KOPT-K1 (cell line): ENCODE results near the gene CDKN2A.
A peak's percentile ranks its signal among the peaks of the same experiment; 100 is the strongest.

Experiments used
- H3K27ac ChIP-seq: fragments of 200-600 bp; sonication (generic); 2 replicates; pipeline ENCODE4 v1.5.1; 2016; ENCODE audit warnings: antibody characterized with exemption, mild to moderate bottlenecking, low read depth, low read length; ENCODE audit not compliant: poor library complexity, severe bottlenecking
- H3K36me3 ChIP-seq: fragments of 200-600 bp; sonication (generic); 2 replicates; pipeline ENCODE4 v1.5.1; 2017; ENCODE audit warnings: antibody characterized with exemption, mild to moderate bottlenecking, low read length, moderate library complexity; ENCODE audit not compliant: insufficient read depth
- H3K9me3 ChIP-seq: fragments of 200-600 bp; sonication (generic); 2 replicates; pipeline ENCODE4 v1.5.1; 2017; ENCODE audit warnings: antibody characterized with exemption, low read length, mild to moderate bottlenecking; ENCODE audit not compliant: insufficient read depth, poor library complexity, severe bottlenecking

CDKN2A gene

DNA sequence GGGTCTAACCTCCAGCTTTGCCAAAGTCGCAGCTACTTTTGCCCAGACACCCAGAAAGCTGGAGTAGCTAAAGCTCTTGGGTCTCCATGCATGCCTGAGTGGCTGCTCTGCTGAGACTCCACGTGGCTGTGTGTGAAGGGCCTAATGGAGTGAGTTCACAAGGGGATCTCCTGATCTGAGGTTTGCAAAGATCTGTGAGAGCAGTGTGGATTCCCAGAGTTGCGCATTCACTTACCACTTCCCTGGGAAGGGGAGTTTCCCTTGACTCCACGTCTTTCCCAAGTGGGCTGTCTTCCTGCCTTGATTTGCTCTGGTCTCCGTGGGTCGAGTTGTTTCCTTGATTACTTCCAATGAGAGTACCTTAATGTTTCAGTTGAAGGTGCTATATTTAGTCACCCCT, 32.5 kb upstream of the CDKN2A start:
- H3K27ac ChIP-seq, result no peak overlapping the region

DNA sequence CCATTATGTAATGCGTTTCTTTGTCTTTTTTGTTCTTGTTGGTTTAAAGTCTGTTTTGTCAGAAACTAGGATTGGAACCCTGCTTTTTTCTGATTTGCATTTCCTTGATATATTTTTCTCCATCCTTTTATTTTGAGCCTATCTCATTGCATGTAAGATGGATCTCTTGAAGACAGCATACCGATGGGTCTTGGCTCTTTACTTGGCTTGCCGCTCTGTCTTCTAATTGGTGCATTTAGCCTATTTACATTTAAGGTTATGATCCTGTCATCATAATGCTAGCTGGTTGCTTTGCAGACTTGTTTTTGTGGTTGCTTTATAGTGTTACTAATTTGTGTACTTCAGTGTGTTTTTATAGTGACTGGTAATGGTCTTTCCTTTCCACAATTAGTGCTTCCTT, 28.2 kb upstream of the CDKN2A start:
- Histone ChIP-seq H3K9me3 (peaks cover 99% of the 10 kb centered on the region), H3K27ac (no peak overlapping the region), H3K36me3 (peaks cover 60% of the 10 kb centered on the region)

More for the DNA sequence above, 32.5 kb upstream of the CDKN2A start:
- peaks cover 59% of the 10 kb centered on the region for H3K9me3 ChIP-seq
- peaks cover 82% of the 10 kb centered on the region for H3K36me3 ChIP-seq

DNA sequence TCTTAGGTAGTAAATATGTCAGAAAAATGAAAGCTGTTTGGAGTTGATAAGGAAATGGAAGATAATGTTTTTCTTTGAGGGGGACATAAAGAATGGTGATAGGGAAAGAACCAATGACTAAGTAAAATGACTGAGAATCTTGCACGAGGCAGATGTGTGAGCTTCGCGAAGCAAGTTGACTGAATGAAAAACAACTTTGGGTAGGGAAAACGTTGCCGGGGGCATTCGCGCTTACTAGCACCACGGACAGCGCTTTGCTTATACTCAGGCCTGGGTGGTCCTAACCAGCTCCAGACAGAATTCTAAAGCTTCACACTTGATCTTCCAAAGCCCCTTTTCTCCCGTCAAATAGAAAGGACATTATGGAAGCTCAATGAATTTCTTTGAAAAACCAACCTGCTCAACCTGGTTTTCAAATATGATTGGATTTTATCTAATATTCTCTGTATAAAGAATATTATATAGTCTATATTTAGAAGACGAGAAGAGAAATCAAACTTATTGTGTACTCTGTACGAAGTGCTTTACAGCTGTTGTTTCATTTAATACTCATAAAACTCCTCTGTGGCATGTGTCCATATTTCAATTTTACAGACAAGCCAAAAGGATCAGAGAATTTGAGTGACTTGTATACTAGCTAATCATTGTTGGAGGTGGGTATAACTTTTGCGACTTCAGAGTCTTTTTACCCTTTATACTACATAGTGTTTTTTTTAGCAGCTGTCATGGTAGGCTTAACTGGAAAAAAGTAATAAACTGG, 16.9 kb upstream of the CDKN2A start:
- Histone ChIP-seq H3K9me3 (no peaks in the 10 kb centered on the region), H3K27ac (no peak overlapping the region), H3K36me3 (no peaks in the 10 kb centered on the region)

DNA sequence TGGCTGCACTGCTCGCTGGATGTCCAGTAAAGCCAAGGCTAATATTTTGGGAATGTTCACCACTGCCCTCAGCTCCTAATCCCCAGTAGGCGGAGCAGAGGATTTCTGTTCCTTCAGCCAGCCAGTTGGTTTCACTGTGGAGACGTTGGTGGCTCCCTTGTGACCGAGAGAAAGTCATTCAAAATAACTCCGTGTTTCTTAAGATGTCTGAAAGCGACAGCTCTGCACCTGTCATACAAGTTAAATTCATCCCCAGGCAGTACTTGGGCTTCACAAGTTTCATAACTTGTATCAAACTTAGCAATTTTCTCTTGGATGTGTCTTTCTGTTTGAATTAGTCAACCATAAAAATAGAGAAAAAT, 15.3 kb upstream of the CDKN2A start:
- no peaks in the 10 kb centered on the region for H3K36me3 ChIP-seq
- H3K9me3 ChIP-seq, result no peaks in the 10 kb centered on the region
- H3K27ac ChIP-seq, result no peak overlapping the region

DNA sequence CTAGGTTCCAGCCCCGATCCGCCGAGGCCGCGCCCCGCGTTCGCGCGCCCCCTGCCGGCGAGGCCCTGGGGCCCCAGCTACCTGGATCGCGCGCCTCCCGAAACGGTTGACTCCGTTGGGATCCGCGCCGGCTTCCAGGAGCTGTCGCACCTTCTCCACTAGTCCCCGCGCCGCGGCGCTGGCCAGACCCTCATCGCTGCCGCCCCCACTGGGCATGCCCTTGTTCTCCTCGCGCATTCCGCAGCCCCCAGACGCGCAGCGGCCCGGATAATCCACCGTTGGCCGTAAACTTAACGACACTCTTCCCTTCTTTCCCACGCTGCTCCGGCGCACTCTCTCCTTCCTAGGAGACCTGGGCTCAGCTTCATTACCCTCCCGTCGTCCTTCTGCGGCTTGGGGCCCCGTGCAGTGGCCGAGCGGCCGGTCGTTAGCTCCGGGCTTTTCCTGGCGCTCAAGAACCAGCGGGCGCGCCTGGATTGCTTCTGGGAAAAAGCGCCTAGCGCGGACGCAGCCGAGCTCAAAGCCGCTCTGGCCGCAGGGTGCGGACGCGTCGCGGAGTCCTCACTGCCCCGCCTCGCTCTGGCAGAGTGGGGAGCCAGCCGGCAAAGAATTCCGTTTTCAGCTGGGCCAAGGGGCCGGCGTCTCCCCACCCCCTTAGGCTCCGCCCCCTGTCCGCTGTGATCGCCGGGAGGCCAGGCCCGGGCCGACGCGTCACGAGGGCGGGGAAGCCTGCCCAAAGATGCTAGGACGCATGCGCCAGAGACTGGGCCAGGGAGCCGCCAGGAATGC, 14.7 kb upstream of the CDKN2A start, which contains the start of gene CDKN2B:
CDKN2B (minus strand) TSS at position 589 of the 789 bp plus-strand sequence; CDS start at position 237, 352 bp downstream.
- Histone ChIP-seq H3K27ac (peak within 1 kb of the TSS; percentile 43), H3K9me3 (no peaks in the 10 kb centered on the region), H3K36me3 (no peaks in the 10 kb centered on the region)

DNA sequence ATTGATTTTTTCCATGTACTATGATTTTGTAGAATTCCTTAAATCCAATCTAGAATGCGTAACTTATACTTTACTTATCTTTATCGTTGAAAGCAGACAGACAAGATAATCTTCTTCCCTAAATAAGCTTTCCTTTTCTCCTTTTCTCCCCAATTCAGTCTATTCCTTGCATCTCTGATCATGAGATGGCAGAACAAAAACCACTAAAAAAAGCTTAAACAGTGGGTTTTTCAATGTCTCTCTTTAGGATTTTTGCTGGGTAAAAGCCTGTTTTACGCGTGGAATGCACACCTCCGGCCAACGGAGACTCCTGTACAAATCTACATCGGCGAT, 14.2 kb upstream of the CDKN2A start:
- Histone ChIP-seq H3K36me3 (no peaks in the 10 kb centered on the region), H3K9me3 (no peaks in the 10 kb centered on the region), H3K27ac (peak overlapping the region; percentile 43)

DNA sequence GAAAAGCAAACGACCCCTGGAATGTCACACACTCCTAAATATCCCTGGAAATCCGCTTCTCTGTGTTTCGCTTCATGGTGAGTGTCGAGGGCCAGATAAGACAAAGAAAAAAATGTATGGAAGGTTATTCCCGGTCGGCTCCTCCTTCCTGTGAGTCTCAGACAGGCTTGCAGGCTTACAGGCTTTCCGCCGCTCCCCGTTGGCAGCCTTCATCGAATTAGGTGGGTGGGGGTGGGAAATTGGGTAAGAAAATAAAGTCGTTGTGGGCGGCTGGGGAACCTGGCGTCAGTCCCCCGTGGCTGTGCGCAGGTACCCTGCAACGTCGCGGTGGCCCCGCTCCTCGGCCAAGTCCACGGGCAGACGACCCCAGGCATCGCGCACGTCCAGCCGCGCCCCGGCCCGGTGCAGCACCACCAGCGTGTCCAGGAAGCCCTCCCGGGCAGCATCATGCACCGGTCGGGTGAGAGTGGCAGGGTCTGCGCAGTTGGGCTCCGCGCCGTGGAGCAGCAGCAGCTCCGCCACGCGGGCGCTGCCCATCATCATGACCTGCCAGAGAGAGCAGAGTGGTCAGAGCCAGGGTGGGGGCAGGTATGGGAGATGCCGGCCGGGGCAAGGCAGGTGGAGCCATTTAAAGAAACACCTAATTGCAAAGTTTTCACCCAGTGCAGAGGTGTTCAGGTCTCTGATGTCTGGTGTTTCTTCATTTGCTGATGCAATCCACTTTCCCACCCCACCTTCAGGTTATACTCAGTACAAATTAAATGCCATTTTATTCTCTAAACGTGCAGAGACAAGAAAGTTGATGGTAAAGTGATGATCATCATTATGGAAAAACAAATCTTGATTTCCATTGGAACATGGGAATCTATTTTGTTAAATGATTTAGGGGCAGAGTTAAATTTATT, 11.8 kb upstream of the CDKN2A start:
- Histone ChIP-seq H3K27ac (no peak overlapping the region), H3K9me3 (no peaks in the 10 kb centered on the region), H3K36me3 (no peaks in the 10 kb centered on the region)

DNA sequence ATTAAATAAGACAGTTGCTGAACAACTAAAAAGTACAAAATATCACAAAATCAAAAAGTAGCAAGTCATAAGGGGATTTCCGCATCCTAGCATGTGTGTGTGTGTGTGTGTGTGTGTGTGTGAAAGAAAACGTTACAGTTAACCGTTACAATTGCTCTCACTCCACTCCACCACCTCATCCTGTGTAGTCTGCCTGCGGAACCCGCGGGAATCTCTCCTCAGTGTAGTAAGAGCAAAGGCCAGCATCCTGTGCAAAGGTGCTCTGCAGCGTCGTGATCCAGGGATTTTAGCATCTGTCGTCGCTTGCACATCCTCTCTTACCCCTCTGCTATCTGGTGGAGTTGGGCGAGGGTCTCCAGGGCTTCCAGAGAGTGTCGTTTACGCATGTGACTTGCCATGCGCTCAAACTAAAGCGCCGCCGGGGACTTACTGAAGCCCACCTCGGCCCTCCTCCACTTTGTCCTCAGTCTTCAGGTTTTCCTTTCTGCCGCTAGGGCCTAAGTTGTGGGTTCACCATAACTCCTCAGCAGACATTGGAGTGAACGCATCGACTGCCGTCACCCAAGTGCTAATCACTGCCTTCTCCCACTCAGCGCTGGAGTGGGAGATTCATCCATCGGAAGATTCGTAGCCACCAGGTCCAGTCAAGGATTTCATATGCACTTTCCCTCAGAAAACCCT, 11.0 kb upstream of the CDKN2A start:
- Histone ChIP-seq H3K36me3 (no peaks in the 10 kb centered on the region), H3K27ac (no peak overlapping the region)

DNA sequence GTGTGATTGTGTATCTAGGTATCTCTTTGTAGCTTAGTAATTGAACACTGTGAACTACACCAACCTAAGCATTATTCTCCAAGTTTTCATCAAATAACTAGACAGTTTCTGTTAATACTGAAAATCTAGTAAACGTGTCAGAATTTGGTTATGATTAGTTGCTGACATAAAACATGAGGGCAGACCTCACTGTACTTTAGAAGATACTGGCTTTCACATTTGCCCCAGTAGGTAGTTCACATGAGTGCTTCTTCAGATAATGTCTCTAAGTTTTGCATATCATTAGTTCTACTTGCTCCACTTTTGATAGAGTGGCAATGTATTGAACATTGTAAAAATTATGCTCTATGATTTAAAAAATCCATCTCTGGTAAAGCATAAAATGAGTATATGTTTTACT, 7.8 kb upstream of the CDKN2A start:
- no peaks in the 10 kb centered on the region for H3K9me3 ChIP-seq
- H3K36me3 ChIP-seq, result no peaks in the 10 kb centered on the region
- H3K27ac ChIP-seq, result no peak overlapping the region

More for the DNA sequence above, 11.0 kb upstream of the CDKN2A start:
- H3K9me3 ChIP-seq, result no peaks in the 10 kb centered on the region

DNA sequence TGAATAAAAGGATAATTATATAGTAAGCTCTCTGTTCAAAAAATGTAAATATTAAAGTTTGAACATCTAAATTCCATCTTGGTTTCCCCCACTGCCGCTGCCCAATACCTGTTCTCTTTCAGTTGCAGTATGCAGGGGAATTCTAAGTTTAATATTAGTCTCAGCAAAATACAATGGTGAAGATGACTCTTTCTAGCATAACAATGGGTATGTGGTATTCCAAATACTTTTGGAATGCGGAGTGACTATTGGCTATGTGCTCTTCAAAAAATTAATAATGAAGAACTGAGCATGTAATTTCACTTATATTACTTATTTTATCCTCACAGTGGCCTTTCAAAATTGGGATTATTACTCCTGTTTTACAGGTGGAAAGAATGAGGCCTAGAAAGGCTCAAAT, 3.8 kb upstream of the CDKN2A start:
- Histone ChIP-seq H3K27ac (no peak overlapping the region), H3K36me3 (no peaks in the 10 kb centered on the region), H3K9me3 (no peaks in the 10 kb centered on the region)

DNA sequence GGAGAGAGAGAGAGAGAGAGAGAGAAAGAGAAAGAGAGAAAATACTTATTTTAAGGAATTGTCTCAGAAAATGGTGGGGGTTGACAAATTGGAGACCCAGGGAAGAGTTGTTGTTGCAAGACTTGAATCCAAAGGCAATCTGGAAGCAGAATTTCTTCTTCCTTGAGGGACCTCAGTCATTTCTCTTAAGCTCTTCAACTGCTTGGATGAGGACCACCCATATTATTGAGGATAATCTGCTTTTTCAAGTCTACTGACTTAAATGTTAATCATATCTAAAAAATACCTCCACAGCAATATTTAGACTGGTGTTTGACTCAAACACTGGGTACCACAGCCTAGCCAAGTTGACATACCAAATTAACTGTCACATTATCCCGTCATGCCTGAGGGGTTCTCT, 3.3 kb upstream of the CDKN2A start:
- Histone ChIP-seq H3K27ac (no peak overlapping the region), H3K36me3 (no peaks in the 10 kb centered on the region), H3K9me3 (no peaks in the 10 kb centered on the region)

DNA sequence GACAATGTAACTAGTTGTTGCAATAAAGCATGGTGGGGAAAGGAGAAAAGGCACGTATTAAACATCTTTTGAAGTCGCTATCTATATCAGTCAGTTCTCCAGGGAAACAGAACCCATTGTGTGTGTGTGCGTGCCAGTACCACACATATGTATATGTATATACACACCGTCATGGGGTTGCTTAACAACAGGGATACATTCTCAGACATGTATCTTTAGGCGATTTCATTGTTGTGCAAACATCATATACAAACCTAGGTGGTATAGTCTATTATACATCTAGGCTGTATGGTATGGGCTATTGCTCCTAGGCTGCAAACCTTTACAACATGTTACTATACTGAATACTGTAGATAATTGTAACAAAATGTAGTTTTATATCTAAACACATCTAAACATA, 2.7 kb upstream of the CDKN2A start:
- no peak overlapping the region for H3K27ac ChIP-seq
- no peaks in the 10 kb centered on the region for H3K9me3 ChIP-seq
- H3K36me3 ChIP-seq, result no peaks in the 10 kb centered on the region

DNA sequence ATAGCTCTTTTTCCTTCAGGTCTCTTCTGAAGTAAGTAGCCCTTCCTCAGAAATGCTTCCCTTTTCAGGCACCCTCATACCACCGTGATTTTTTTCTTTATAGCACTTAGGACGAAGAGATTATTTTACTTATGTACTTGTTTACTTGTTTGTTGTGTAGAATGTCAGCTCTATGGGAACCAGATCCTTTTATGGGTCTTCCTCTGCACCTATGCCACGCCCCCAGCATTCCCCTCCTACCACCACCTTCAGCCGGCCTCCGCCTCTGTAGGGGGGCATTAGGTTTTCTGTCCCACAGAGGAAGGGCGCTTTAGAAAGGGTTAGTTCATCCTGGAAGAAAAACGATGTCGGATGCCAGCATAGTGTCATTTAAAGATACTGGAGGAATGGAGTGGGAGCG, 2.2 kb upstream of the CDKN2A start:
- Histone ChIP-seq H3K9me3 (no peaks in the 10 kb centered on the region), H3K36me3 (no peaks in the 10 kb centered on the region), H3K27ac (no peak overlapping the region)

DNA sequence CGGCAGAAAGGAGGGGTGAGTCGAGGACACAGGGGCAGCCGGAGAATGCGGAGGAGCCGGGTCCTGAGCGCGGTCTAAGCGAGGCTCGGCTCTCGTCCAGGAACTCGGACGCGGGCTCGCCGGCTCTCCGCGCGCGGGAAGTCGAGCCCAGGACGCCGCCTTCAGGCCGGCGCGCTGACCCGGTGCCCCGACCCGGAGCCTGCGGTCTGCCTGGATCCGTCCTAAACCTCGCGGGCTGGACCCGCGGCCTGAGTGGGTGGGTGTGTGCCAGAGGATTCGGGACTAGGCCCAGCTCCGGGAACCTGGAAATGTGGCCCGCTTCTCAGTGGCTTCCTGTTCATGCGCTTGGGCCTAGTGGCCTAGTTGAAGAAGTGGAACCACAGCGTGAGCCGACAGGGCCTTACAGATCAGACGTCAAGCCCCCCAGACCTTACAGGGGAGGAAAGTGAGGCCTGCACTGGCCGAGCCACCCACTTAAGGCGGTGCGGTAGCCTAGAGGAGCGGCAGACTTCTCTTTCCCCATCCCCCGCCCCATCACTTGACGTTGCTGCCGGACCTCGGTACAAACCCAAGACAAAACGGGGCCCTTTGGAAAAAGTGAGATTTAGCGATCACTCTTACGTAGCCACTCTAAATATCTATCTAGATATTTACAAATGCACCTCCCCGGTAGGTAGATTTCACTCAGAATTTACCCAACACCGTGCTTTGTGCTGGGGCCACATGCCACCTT, 1.6 kb upstream of the CDKN2A start:
- Histone ChIP-seq H3K36me3 (no peaks in the 10 kb centered on the region), H3K9me3 (no peaks in the 10 kb centered on the region), H3K27ac (no peak overlapping the region)
